SK-N-SH (cell line): ENCODE measurements around the gene LRRC56. TPM values are rescaled to one million over a fixed set of nuclear protein-coding genes. Genes with fewer than 3 reads are reported as not detected.

Experiments
- CTCF ChIA-PET: fragments of 300-600, 350-600 bp; formaldehyde crosslinking; extraction: SDS; loops from one replicate; lab custom pipeline; 2021; lab: Yijun Ruan, JAX
- POLR2A ChIA-PET: fragments of 350-600 bp; sonication (Branson Sonifier 250); formaldehyde crosslinking; extraction: SDS; loops from one replicate; lab custom pipeline; 2020; ENCODE audit warnings: antibody characterized with exemption, inconsistent platforms; lab: Yijun Ruan, JAX
- DNase-seq: peaks from one replicate; pipeline ENCODE4 v3.0.0; 2012
- H2AFZ ChIP-seq: fragments of 200-600 bp; sonication (generic); 2 replicates; pipeline ENCODE4 v1.8.1; 2016; ENCODE audit warnings: antibody characterized with exemption, mild to moderate bottlenecking, low read depth
- H3F3A ChIP-seq: fragments of 200-600 bp; sonication (generic); replicated peaks from 2 replicates; pipeline ENCODE3; 2016; ENCODE audit warnings: antibody characterized with exemption, mild to moderate bottlenecking; ENCODE audit not compliant: insufficient read depth
- H3K27ac ChIP-seq, 2 experiments: fragments of 200-500 bp in 1 of 2; fragments of 200-600 bp in 1 of 2; sonication (Bioruptor generic) in 1 of 2; sonication (generic), shearing (Covaris generic) in 1 of 2; 2 replicates each; pipeline versions ENCODE4 v1.5.1 to v1.6.1; 2014 to 2016; ENCODE audit warnings: low read depth in 2 of 2, inconsistent platforms in 1 of 2, low read length in 1 of 2, mild to moderate bottlenecking in 1 of 2, mixed read lengths in 1 of 2
- H3K27me3 ChIP-seq: fragments of 200-600 bp; sonication (generic), shearing (Covaris generic); 2 replicates; pipeline ENCODE4 v1.6.1; 2016; ENCODE audit warnings: mixed run types; ENCODE audit not compliant: insufficient read depth
- H3K36me3 ChIP-seq, 2 experiments: fragments of 200-500 bp in 1 of 2; fragments of 200-600 bp in 1 of 2; sonication (Bioruptor generic) in 1 of 2; sonication (generic) in 1 of 2; replicated peaks in 1 of 2; 2 replicates each; pipeline versions ENCODE3 to v1.5.1; 2014 to 2016; ENCODE audit warnings: low read length in 1 of 2, mild to moderate bottlenecking in 1 of 2; ENCODE audit not compliant: insufficient read depth in 2 of 2, control insufficient read depth in 1 of 2
- H3K4me1 ChIP-seq, 2 experiments: fragments of 200-500 bp in 1 of 2; fragments of 200-600 bp in 1 of 2; sonication (Bioruptor generic) in 1 of 2; sonication (generic), shearing (Covaris generic) in 1 of 2; 2 replicates each; pipeline versions ENCODE4 v1.5.1 to v1.6.1; 2014 to 2016; ENCODE audit warnings: low read depth in 1 of 2, low read length in 1 of 2, mixed run types in 1 of 2; ENCODE audit not compliant: insufficient read depth in 2 of 2, control insufficient read depth in 1 of 2
- H3K4me2 ChIP-seq: fragments of 200-600 bp; sonication (generic), shearing (Covaris generic); 2 replicates; pipeline ENCODE4 v1.6.1; 2017; ENCODE audit warnings: mixed run types
- H3K4me3 ChIP-seq, 2 experiments: fragments of 200-500 bp in 1 of 2; fragments of 200-600 bp in 1 of 2; sonication (Bioruptor generic) in 1 of 2; sonication (generic), shearing (Covaris generic) in 1 of 2; 2 replicates each; pipeline versions ENCODE4 v1.5.1 to v1.8.1; 2014 to 2016; ENCODE audit warnings: low read depth in 2 of 2, inconsistent platforms in 1 of 2, low read length in 1 of 2, mild to moderate bottlenecking in 1 of 2, mixed read lengths in 1 of 2, moderate library complexity in 1 of 2
- H3K79me2 ChIP-seq: fragments of 200-600 bp; sonication (generic); 2 replicates; pipeline ENCODE4 v1.8.1; 2017; ENCODE audit warnings: mild to moderate bottlenecking; ENCODE audit not compliant: insufficient read depth
- H3K9ac ChIP-seq: fragments of 200-600 bp; sonication (generic); 2 replicates; pipeline ENCODE4 v1.6.1; 2017; ENCODE audit warnings: mixed run types
- H3K9me2 ChIP-seq: fragments of 200-600 bp; sonication (generic); 2 replicates; pipeline ENCODE4 v1.6.1; 2017; ENCODE audit warnings: mixed run types
- H3K9me3 ChIP-seq: fragments of 200-600 bp; sonication (generic); 2 replicates; pipeline ENCODE4 v1.6.1; 2017; ENCODE audit warnings: mixed run types, mild to moderate bottlenecking, moderate library complexity
- H4K20me1 ChIP-seq: fragments of 200-600 bp; sonication (generic); 2 replicates; pipeline ENCODE4 v1.6.1; 2017; ENCODE audit warnings: mild to moderate bottlenecking, mixed run types; ENCODE audit not compliant: insufficient read depth
- CHD2 ChIP-seq: fragments of 150-350 bp; IDR thresholded peaks from 2 replicates; pipeline ENCODE4 v1.6.1; 2018; ENCODE audit warnings: low read length; ENCODE audit not compliant: partially characterized antibody
- CTCF ChIP-seq: fragments of 200-600 bp; sonication (generic); IDR thresholded peaks from 2 replicates; pipeline ENCODE4 v1.6.1; 2017; ENCODE audit warnings: antibody characterized with exemption, mild to moderate bottlenecking, moderate library complexity
- ELF1 ChIP-seq: IDR thresholded peaks from 2 replicates; pipeline ENCODE4 v1.4.0; 2012
- FOSL2 ChIP-seq: IDR thresholded peaks from 2 replicates; pipeline ENCODE4 v1.4.0; 2012; ENCODE audit warnings: low read depth, mild to moderate bottlenecking, moderate library complexity, borderline replicate concordance
- FOXJ3 ChIP-seq: sonication (generic); formaldehyde crosslinking; IDR thresholded peaks from 2 replicates; pipeline ENCODE4 v1.5.1; 2020; ENCODE audit warnings: mild to moderate bottlenecking, missing genetic modification reagents
- GABPA ChIP-seq: IDR thresholded peaks from 2 replicates; pipeline ENCODE4 v1.4.0; 2012; ENCODE audit warnings: low read depth, mild to moderate bottlenecking
- GATA2 ChIP-seq: sonication (generic); formaldehyde crosslinking; IDR thresholded peaks from 2 replicates; pipeline ENCODE4 v1.5.0; 2020; ENCODE audit warnings: mild to moderate bottlenecking, missing genetic modification reagents
- JUND ChIP-seq: IDR thresholded peaks from 2 replicates; pipeline ENCODE4 v1.4.0; 2012
- MAX ChIP-seq: IDR thresholded peaks from 2 replicates; pipeline ENCODE4 v1.4.0; 2012; ENCODE audit warnings: low read depth
- MEF2A ChIP-seq: IDR thresholded peaks from 2 replicates; pipeline ENCODE4 v1.4.0; 2012; ENCODE audit warnings: low read depth, borderline replicate concordance
- NFIC ChIP-seq: IDR thresholded peaks from 2 replicates; pipeline ENCODE4 v1.4.0; 2012; ENCODE audit warnings: borderline replicate concordance
- NRF1 ChIP-seq: IDR thresholded peaks from 2 replicates; pipeline ENCODE4 v1.6.1; 2012; ENCODE audit warnings: low read depth, mild to moderate bottlenecking, low read length
- POLR2AphosphoS5 ChIP-seq: IDR thresholded peaks from 2 replicates; pipeline ENCODE4 v1.6.1; 2012; ENCODE audit warnings: low read depth, low read length
- RAD21 ChIP-seq: IDR thresholded peaks from 2 replicates; pipeline ENCODE4 v1.6.1; 2012; ENCODE audit warnings: mild to moderate bottlenecking, low read length
- RCOR1 ChIP-seq: fragments of 150-350 bp; IDR thresholded peaks from 2 replicates; pipeline ENCODE4 v1.6.1; 2017; ENCODE audit warnings: antibody characterized with exemption, low read length
- RFX5 ChIP-seq: IDR thresholded peaks from 2 replicates; pipeline ENCODE4 v1.6.1; 2012; ENCODE audit warnings: mild to moderate bottlenecking, improper control_type of control experiment, low read length
- SMC3 ChIP-seq: IDR thresholded peaks from 2 replicates; pipeline ENCODE4 v1.6.1; 2012; ENCODE audit warnings: low read depth, low read length, improper control_type of control experiment
- TAF1 ChIP-seq: IDR thresholded peaks from 2 replicates; pipeline ENCODE4 v1.6.1; 2012; ENCODE audit warnings: low read depth, mild to moderate bottlenecking, low read length, moderate library complexity, borderline replicate concordance
- TEAD4 ChIP-seq: IDR thresholded peaks from 2 replicates; pipeline ENCODE4 v1.4.0; 2012; ENCODE audit warnings: mild to moderate bottlenecking, borderline replicate concordance; ENCODE audit not compliant: insufficient read depth
- YY1 ChIP-seq: IDR thresholded peaks from 2 replicates; pipeline ENCODE4 v1.4.0; 2012; ENCODE audit warnings: low read depth, mild to moderate bottlenecking
- ZBTB33 ChIP-seq: IDR thresholded peaks from 2 replicates; pipeline ENCODE4 v1.4.0; 2012; ENCODE audit warnings: low read depth, borderline replicate concordance
- WGBS: methylation state at CpG from one replicate; pipeline ENCODE4 v1.1.6; 2017; ENCODE audit warnings: low lambda C conversion rate; 5-methylcytosine and 5-hydroxymethylcytosine counted together
- polyA plus RNA-seq, 3 experiments: library from polyadenylated mRNA; depleted of rRNA; stranded (reverse); fragments of >200 nt; gene quantifications; 2 replicates each; pipeline ENCODE4 v1.2.3, GENCODE V29; 2012

LRRC56 gene
- polyA plus RNA-seq, 1 of the 3 experiments (the other 2 are of a cell fraction), result 1.2 TPM

- ChIA-PET CTCF (interaction anchor here (2.3 kb wide), 2 partner anchors 14 to 21 kb away, joined by 5 to 13 read pairs; no protein-coding TSS in a partner anchor), POLR2A (no interaction called here)
- peaks cover 0 to 27% of the 10 kb centered on the region in 2 experiments for H3K36me3 ChIP-seq
- no peak overlapping the region for H3K4me2 ChIP-seq
- no peak overlapping the region for H3K9ac ChIP-seq
- no peaks in the 10 kb centered on the region for H3K9me3 ChIP-seq
- WGBS, result 89% methylated on average over 9 of the region's 33 CpGs
- H3K27ac ChIP-seq, result no peak overlapping the region
- H3K79me2 ChIP-seq, result peaks cover 15% of the 10 kb centered on the region
- H3K27me3 ChIP-seq, result no peaks in the 10 kb centered on the region
- peaks cover 10% of the 10 kb centered on the region; the same call in 1 of the 2 replicates for H4K20me1 ChIP-seq
- H3K4me3 ChIP-seq, result no peak overlapping the region
- H3F3A ChIP-seq, result no peaks in the 10 kb centered on the region
- no peak overlapping the region for H2AFZ ChIP-seq
- TF ChIP-seq GATA2 (CRISPR knock-in tag), result no peak
- TF ChIP-seq TEAD4, result no peak
- TF ChIP-seq POLR2AphosphoS5, result no peak
- TF ChIP-seq YY1, result no peak
- TF ChIP-seq RAD21, result no peak
- TF ChIP-seq NFIC, result no peak
- TF ChIP-seq GABPA, result no peak
- TF ChIP-seq SMC3, result no peak
- no peak for TF ChIP-seq RCOR1
- TF ChIP-seq RFX5, result no peak
- TF ChIP-seq ZBTB33, result no peak
- TF ChIP-seq CHD2, result no peak
- no peak for TF ChIP-seq TAF1
- H3K9me2 ChIP-seq, result no peaks in the 10 kb centered on the region
- H3K4me1 ChIP-seq, result peaks cover 0 to 12% of the 10 kb centered on the region in 2 experiments; a peak in 1 of 4 replicates
- no peak for DNase-seq
These were observed 4.2 kb upstream of the LRRC56 start for GRCh38 chr11:532986-533585.

- H3K36me3 ChIP-seq, result peaks cover 0 to 27% of the 10 kb centered on the region in 2 experiments
- H3K79me2 ChIP-seq, result peaks cover 15% of the 10 kb centered on the region
- TF ChIP-seq JUND (no peak), MEF2A (no peak), FOXJ3 (CRISPR knock-in tag) (no peak), POLR2AphosphoS5 (no peak), ELF1 (no peak), CTCF (no peak), YY1 (no peak), TEAD4 (no peak), MAX (no peak), NRF1 (no peak), FOSL2 (no peak)
- TF ChIP-seq, all 33 proteins: peak for 0
- peak overlapping the region; percentile 88 to 92 for H3K4me3 ChIP-seq
- DNase-seq, result no peak
- H3K27me3 ChIP-seq, result no peaks in the 10 kb centered on the region
- no peak overlapping the region for H2AFZ ChIP-seq
- peak overlapping the region; percentile 99 for H3K4me2 ChIP-seq
- ChIA-PET CTCF (interaction anchor here (0.9 to 2.3 kb wide), 5 partner anchors 9 to 186 kb away, joined by 3 to 11 read pairs (median 5); no protein-coding TSS in a partner anchor), POLR2A (no interaction called here)
- H3K9ac ChIP-seq, result peak overlapping the region; percentile 71
- 96% methylated on average over 12 of the region's 37 CpGs for WGBS
- H4K20me1 ChIP-seq, result peaks cover 10% of the 10 kb centered on the region; the same call in 1 of the 2 replicates
- H3F3A ChIP-seq, result no peaks in the 10 kb centered on the region
- H3K9me3 ChIP-seq, result no peaks in the 10 kb centered on the region
- H3K27ac ChIP-seq, result no peak overlapping the region; a peak in 1 of 4 replicates
- peaks cover 0 to 12% of the 10 kb centered on the region in 2 experiments; a peak in 1 of 4 replicates for H3K4me1 ChIP-seq
- no peaks in the 10 kb centered on the region for H3K9me2 ChIP-seq
These were observed 3.5 kb upstream of the LRRC56 start for GRCh38 chr11:533586-534395.
